HG03342 (cell line): ENCODE results near the gene TMEM117.

Experiments used
- ATAC-seq: cut with Tn5 transposase; IDR thresholded peaks from one replicate; pipeline ENCODE4 v1.9.1; 2021; ENCODE audit warnings: mild to moderate bottlenecking, moderate library complexity; ENCODE audit not compliant: unreplicated experiment

Gene TMEM117

DNA sequence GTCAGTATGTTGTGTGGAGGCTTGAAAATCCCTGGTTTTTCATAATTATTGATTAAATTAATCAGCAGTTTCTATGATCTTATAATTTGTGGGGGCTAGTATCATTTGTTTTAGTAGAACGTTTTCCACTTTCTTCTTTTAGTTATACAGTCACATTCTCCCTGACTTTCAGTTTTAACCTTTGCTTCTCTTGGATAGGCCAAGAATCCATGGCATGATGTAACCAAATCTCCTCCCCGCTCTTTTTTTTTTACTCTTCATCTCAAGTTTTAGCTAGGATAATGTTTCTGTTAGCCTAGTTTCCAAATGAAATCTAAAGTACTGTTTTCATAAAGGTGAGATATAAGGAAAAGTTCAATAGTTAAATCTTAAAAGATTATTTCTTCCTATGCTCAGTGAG is 106.5 kb downstream of the TMEM117 start:
- ATAC-seq: no peak

DNA sequence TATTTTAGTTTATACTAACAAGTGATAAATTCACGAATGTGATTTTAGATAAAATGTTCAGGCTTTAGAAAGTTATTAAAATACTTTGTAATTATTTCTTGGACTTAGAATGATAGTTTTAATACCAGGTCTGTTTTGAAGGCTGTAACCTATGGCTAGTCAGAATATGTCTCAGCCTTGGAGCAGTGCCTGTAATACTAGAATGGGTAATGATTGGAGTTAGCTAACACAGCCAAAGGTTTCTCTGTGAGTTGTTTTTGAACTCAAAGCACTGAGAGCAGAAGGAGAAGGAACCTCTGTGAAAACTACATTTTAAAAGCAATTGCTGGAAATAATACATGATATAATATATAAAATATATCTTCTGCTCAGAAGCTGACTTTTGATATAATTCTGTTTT is 110.1 kb downstream of the TMEM117 start:
- ATAC-seq: no peak

DNA sequence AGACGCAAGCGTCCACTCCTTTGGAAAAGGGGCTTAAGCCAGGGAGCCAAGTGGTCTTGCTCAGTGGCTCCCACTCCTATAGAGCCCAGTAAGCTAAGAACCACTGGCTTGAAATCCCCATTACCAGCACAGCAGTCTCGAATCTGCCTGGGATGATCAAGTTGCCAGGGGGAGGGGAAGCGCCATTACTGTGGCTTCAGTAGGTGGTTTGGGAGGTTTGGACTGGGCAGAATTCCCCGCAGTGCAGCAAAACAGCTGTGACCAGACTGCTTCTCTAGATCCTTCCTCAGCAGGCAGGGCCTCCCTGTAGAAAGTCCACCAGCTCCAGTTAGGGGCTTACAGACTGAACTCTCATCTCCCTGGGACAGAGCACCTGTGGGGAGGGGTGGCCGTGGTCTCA is 115.4 kb downstream of the TMEM117 start:
- no peak for ATAC-seq

DNA sequence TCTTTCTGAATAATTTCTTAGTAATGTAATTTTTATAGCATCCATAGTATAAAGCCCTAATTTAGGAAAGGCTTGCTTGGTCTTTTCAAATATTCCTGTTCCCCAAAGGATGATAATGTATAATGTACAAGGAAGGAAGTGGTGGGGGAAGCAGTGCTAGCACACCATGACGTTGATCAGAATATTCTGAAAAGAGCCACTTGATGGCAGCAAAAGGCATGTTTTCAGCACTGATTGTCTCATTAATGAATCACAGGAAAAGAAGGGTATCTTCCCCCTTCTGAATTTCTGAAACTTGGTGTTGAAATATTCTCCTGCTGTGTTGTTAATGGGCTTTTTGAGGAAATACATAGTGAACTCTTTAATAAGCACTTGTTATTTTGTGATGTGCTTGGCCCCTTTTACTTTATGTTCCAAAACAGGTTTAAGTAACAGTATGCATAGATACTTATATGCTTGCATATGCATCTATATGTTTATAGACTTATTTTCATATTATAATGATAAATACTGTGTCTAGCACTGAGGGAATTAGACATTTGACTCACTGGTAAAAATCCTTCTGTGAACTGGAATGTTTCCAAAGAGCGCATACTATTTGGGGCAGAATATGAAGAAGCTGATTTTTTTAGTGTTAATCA is 122.0 kb downstream of the TMEM117 start:
- peak; percentile 96 for ATAC-seq

DNA sequence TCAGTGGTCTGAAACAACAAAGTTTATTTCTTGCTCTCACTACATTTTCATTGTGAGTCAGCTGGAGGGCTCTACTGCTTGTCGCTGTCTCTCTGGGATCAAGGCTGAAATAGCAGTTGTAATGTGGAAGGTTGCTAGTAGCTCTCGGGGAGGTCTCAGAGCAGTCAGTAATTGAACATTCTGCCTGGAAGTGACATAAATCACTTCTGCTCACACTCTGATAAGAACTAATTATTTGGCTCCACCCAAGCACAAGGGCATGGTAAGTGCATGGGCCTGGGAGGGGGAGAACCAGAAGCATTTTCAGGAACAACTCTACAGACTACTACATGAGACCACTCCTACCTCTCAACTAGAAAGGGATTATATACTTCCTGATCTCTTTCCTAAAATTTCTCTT is 128.2 kb downstream of the TMEM117 start:
- no peak for ATAC-seq

DNA sequence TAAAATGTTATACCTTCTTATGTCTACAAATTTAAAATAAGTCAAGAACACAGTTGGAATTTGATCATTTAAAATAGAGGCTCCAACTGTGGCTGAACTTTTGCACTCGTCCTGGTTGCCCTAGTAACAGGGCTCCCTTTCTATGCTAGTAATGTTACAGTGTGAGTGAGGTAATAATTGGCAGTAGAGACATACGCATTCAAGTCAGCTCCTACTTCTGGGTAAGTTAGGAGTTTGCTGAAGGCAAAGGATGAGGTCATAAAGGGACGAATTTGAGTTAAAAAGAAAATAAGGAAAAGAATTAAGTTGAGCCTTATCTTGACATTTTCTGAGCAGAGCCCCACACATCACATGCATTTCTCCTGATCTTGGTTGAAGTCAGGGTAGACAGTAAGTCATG is 129.1 kb downstream of the TMEM117 start:
- ATAC-seq: no peak

DNA sequence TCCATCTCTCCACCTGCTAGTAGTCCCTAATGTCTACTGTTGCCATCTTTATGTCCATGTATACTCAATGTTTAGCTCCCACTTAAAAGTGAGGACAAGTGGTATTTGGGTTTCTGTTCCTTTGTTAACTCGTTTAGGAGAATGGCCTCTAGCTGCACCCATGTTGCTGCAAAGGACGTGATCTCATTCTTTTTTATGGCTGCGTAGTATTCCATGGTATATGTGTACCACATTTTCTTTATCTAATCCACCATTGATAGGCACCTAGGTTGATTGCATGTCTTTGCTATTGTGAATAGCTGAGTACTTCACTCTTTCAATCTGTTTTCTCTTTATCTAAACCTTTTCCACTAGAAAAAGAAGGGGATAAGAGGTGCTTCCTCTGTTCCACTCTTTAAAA is 130.0 kb downstream of the TMEM117 start:
- ATAC-seq: no peak

DNA sequence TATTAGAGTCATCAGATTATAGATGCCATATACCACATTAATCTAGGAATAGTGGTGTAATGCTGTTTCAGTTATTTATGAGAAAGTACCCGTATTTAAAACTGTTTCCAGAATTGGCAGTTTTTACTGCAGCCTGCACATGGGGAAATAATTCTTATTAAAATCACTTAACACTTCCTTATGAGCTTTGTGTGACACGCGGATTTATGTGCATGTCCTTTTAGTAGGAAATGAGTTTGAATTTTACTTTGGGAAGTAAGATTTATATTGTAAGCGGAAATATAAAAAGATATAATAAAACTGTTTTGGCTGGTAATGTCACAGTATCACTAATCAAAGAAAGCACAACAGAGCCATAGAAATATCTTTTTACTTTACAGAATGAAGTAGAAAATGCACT is 132.9 kb downstream of the TMEM117 start:
- no peak for ATAC-seq

DNA sequence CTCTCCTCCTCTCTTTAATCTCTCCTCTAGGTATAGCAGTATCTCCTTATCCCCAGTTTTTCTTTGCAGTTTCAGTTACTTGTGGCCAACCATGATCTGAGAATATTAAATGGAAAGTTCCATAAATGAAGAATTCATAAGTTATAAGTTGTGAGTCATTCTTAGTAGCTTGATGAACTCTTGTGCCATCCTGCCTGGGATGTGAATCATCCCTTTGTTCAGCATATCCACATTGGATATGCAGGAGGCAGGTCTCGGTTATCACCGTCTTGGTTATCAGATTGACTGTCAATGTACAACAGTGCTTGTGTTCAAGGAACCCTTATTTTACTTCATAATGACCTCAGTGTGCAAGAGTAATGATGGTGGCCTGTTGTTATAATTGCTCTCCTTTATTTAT is 134.0 kb downstream of the TMEM117 start:
- ATAC-seq: no peak

DNA sequence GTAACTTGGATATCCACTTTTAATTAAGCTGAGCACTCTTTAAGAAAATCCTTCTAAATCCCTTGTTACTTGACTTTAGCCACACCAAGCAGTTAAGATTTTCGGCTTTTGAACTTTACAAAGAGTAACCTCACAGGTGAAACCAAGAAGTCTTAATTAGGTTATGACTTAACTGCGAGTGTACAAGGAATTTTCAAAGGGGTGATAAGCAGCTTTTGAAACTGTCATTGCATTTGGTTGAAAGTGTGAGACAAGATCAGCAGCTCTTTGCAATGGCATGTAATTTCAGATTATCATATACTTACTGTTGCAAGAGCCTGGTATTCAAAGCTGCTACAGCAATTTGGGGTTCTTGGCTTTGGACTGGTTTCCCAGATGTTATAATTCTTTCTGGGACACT is 137.5 kb downstream of the TMEM117 start:
- no peak for ATAC-seq

DNA sequence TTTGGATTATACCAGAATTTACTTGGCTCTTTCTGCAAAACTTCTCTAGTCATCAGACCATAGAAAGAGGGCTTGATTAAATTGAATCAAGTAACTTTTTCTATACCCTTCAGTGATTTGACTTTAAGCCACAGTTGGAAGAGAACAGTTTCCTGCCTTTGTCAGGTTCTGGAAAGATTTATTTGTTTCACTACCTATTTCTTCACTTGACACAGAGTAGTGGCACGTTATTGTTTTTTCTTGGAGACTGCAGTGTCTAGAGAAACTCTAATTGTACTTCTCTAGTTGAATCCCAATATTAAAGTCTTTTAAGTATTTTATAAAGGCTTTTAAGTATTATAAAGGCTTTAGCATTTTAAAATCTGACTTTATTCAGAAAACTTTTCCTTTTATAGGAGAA is 138.1 kb downstream of the TMEM117 start:
- no peak for ATAC-seq

DNA sequence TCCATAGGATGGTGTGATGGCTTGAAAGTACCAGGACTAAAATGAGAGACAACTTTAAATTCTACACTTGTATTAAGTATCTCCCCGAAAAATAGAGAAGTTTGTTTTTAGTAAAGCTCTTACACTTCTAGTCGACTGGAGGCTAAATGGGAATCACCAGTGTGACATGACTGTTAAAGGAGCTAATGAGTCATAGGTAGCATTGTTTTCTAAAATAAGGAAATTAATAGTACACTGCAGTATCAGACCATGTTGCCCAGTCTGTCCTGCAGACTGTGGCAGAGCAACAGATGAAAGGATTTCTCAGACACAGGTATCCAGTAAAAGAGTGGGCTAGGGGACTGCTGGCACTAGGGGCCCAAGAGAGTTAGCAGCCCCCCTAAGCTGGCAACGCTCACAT is 140.1 kb downstream of the TMEM117 start:
- ATAC-seq: no peak

DNA sequence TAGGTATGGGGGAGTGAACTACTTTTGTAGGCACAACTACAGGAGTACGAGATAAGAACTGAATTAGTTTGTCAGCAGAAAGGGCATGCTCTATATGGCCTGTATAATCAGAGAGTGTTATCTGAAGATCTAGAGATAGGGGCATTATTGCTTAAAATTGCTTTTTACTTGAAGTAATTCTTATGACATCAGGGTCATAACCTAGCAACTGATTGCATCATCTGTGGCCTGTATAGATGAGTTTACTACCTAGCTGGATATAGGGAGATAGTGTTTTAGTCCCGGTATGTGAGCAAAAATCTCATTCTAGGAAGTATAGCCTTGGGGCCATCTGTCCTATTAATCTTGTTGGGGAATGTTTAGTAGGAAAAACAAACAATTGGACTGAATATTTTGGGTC is 142.7 kb downstream of the TMEM117 start:
- ATAC-seq: no peak

DNA sequence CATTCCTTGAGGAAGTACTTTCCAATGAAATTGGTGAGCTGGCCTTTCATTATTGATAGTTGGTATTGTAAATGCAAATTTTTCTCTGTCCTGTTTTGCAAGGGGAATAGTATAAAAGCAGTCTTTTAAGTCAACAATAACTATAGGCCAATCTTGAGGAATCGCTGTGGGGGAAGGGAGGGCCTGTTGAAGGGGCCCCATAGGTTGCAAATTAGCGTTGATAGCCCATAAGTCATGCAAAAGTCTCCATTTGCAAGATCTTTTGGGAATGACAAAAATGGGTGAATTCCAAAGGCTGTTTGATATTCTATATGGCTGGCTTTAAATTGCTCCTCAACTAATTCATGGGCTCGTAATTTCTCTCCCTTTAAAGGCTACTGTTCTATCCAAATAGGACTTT is 143.6 kb downstream of the TMEM117 start:
- no peak for ATAC-seq

DNA sequence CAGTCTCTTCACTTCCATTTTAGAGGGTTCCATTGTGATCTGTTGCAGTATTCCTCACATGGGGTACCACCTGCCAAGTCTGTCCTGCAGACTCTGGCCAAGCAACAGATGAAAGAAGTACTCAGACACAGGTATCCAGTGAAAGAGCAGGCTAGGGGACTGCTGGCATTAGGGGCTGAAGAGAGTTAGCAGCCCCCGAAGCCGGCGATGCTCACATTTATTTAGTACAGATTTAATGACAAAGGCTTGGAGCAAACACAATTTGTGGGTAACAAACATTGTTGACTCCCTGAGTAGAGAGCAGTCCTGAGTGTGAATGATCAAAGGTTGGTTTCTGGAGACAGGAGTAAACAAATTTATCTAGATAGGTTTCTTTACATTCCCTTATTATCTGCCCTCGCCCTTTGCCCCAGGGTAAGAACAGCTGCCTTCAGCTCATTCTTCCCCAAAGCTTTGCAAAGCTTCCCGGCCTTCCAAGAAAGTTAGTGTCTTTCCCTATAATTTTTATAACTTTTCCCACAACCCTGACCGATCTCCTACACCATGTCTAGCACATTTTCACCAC is 144.8 kb downstream of the TMEM117 start:
- ATAC-seq: no peak

DNA sequence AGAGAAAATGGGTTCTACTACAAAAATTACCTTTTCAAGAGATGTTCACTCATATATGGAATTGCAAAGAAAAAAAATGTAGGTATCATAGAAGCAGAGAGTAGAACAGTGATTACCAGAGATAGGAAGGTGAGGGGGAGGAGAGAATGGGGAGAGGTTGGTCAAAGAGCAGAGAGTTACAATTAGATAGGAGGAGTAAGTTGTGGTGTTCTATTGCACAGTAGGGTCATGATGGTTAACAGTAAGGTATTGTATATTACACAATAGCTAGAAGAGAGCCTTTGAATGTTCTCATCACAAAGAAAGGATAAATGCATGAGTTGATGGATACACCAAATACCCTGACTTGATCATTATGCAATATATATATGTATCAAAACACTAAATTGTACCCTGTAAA is 145.8 kb downstream of the TMEM117 start:
- ATAC-seq: no peak

DNA sequence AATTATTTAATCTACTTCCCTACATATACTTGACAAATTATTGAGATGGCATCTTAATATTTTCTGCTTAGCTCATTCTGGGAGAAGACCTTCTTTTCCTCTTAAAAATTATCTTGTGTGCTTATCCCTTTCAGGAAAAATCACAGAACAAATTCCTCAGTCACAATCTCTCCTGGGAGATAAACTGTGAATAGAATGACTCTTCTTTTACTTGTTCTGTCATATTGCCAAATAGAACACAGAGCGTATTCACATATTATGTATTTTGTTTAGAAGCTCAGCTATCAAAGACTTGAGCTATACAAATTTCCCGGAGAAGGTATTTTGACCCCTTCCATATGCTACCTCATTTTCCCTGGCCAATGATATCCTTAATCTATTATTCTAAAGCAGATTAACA is 146.7 kb downstream of the TMEM117 start:
- no peak for ATAC-seq

DNA sequence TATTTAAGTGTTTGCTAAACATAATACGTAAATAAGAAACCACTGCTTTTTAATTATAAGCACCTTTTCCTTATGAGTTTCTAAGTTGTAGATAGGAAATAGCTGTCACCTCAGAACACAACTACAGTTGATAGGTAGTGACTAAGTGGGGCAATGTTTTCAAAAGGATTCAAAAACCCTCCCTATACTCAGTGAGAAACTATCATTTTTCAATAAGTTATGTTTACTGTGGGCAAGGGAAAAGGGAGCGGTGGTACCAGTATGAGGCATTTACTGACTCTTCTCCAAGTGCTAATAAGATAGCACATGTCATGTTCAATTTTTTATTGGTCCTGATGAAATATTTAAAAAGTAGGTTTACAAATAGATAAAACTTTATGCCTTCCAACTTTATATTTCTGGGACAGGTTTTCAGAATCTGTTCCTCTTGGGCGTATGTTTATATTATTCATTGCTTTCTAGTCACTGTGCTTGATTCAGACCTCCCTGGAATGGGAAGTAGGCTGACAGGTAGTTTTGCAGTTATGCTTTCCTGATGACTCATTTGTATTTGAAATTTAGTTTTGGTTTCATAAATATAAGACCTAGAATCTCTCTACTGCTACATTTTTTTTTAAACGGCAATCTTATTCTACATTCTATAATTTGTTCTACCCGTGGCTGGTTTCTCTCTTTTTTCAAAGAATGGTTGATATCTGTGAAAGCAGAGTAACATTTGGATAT is 153.1 kb downstream of the TMEM117 start:
- peak; percentile 97 for ATAC-seq

DNA sequence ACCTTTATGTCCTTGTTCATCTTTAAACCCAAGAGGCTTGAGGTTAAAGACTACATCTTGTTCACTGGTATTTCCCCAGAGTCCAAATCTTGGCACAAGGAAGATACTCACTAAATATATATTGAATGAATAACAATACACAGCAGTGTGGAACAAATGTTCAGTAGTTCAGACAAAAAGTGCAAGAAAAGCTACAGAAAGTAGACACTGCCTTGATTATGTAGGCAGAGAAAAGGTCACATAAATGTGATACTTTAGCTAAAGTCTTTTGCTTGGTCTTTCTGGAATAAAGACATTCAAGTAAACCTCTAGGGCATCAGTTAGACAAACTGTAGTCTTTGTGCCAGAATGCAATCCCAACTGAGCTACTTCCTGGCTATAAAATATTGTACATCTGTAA is 157.0 kb downstream of the TMEM117 start:
- no peak for ATAC-seq

DNA sequence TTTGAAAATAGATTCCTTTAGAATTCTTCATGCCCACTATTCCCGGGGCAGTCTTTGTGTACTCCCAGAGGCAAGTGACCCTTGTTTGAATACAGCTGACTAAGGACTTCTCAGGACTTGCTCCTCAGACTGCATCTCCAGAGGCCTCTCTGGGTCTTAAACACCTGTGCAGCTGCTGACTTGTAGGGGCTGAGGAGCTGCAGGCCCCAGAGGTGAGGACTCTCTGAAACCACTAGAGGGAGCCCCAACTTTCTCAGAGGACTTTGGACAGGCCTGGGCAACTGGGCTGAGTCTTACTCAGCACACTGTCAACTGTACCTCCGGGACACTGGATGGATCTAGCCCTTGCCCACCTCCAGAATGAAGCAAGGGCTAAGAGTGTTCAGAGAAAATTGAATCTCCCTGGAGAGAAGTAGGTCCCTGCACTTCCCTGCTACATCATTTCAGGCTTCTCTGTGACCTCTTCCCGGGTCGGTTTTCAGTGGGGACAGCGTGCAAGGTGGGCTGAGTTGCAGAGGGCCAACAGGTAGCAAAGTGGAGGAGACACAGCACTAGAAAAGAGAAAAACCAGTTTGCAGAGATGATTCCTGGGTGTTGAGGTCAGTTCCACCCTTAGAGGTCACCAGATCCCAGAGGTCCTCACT is 164.6 kb downstream of the TMEM117 start:
- peak; percentile 98 for ATAC-seq

DNA sequence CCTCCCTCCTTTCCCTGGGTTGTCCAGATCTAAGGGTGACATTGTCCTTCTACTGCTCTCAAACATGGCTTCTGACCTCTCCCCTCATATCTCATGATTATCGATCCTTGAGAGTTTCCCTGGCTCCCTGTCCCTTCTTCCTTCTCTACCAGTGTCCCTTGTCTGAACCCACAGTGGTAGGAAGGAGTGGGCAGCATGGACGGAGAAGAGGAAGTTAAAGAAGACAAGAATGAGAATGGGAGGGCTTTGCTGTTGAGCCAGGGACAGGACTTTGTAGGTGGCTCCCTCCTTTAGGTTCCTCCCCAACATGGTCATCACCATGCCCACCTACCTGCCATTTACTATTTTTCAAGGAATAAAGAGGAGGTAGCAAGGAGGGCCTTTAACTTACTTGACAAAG is 166.7 kb downstream of the TMEM117 start:
- ATAC-seq: no peak

DNA sequence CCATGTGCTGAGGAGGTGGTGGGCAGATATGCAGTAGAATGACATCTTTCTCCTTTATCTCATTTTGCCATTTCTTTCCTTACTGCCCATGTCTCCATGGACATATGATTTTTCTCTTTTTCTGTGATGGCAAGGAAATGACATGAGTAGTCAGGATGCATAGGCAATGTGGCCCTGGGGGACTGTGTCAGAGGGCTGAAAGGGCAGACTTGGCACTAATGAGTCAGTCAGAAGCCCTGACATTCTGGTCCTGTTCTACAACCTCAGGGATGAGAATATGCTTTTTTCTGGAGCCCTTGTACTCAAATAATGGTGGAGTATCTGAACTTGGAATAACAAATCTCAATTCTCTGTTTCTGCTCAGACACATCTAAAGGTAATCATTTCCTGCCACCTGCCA is 167.8 kb downstream of the TMEM117 start:
- ATAC-seq: no peak
